Measurements from ENCODE around the gene SCARB2.

SCARB2 gene

DNA sequence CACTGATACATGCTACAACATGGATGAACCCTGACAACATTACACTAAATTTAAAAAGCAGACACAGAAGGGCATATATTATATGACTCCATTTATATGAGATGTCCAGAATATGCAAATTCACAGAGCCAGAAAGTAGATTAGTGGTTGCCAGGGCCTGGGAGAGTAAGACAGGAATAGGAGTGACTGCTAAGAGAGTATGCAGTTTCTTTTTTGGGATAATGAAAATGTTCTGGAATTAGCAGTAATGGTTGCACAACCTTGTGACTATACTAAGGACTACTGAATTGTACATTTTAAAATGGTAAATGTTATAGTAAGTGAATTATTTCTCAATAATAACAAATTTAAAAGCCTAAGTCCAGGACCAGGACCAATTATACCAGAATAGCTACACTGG lies 35.9 kb downstream of the SCARB2 start:
- no peak for TF ChIP-seq CTCF (IDR thresholded peaks at IDR 0.05; ENCODE audit: extremely low read depth, missing control alignments)
- no peak for DNase-seq (ENCODE audit: low spot score)

GRCh38 chr4:76175336-76175735 lies 38.3 kb downstream of the SCARB2 start:
- no peak for TF ChIP-seq CTCF (IDR thresholded peaks at IDR 0.05; ENCODE audit: extremely low read depth, missing control alignments)
- no peak for DNase-seq (ENCODE audit: low spot score)

DNA sequence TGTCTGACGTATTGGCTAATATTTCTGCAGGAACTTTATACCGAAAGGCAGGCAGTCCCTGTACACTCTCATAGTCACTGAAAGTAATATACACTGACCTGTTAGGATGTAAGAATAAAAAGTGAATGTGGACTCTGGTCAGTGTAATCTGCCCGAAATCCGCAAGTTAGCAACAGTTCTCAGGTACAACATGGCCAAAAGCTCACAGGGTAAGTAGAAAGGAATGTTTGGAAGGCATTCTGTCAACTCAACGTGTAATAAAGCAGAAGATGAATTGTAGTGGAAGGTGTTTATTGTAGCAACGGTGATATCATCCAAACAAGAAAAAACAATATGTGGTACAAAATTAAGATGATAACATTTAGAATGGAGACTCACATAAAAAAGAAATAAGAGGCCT lies 39.4 kb downstream of the SCARB2 start:
- no peak for TF ChIP-seq CTCF (IDR thresholded peaks at IDR 0.05; ENCODE audit: extremely low read depth, missing control alignments)
- no peak for DNase-seq (ENCODE audit: low spot score)

DNA sequence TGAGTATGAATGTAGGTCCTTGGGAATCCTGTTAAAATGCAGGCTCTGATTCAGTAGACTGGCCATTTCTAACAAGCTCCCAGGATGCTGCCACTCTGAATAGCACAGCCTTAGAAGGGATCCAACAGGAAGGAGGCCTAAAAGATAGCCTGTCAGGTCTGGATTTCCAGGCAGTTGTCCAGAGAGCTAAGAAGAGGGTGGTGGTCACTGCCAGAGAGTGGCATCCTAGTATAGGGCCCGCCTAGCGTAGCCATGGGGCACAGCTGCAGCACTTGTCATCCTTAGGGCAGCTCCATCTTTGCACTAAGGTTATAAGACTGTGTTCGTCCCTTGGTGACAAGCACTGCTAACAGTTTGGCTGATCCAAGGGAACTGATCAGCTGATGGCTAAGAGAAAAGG lies 44.9 kb downstream of the SCARB2 start:
- no peak for DNase-seq (ENCODE audit: low spot score)
- TF ChIP-seq CTCF (IDR thresholded peaks at IDR 0.05; ENCODE audit: extremely low read depth, missing control alignments): no peak

GRCh38 chr4:76166480-76166879 lies 47.1 kb downstream of the SCARB2 start:
- TF ChIP-seq CTCF (IDR thresholded peaks at IDR 0.05; ENCODE audit: extremely low read depth, missing control alignments): no peak
- no peak for DNase-seq (ENCODE audit: low spot score)

DNA sequence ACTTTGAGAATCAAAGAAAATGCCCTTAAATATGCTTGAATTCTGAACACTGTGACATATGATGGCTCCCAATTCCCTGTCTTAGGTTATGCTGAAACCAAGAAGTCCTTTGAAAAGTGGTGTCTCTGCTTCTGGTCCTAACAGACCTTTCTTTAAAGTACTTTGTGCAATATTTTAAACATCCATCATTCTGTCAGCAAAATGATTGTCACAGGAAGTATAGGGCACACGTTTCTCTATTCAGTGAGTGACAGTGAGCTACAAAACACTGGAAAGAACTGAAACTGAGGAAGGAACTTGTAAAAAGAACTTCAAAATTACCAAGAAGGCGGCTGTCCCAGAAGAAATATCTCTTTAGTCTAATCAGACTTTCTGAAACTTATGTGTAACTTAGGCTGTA lies 53.3 kb downstream of the SCARB2 start:
- no peak for TF ChIP-seq CTCF (IDR thresholded peaks at IDR 0.05; ENCODE audit: extremely low read depth, missing control alignments)
- no peak for DNase-seq (ENCODE audit: low spot score)

DNA sequence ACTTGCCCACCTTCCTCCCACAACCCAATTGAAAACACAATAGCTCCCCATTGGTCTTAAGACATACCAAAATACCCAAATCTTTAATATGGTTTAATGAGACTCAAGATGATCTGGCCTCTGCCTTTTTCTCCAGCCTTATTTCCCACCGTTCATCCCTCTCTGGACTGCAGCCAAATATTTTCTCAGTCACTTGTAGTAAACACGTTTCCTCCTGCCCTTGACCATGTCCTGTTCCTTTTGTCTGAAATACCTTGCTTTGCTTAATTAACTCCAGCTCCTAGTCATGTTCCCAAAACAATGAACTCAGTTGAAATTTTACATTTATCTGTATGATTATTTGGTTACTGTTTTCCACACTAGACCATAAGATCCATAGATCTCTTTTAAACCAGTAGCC lies 57.0 kb downstream of the SCARB2 start:
- no peak for TF ChIP-seq CTCF (IDR thresholded peaks at IDR 0.05; ENCODE audit: extremely low read depth, missing control alignments)
- DNase-seq (ENCODE audit: low spot score): no peak
